ENCODE measurements around the gene STPG4.

GRCh38 chr2:47196499-47196898 lies 41.4 kb upstream of the STPG4 start:
- TF ChIP-seq REST (tag by site-specific recombination; IDR thresholded peaks at IDR 0.05), result no peak
- no peak for TF ChIP-seq ZNF394 (tag by site-specific recombination; IDR thresholded peaks at IDR 0.05; ENCODE audit: borderline replicate concordance)
- no peak for TF ChIP-seq CTCF (tag by site-specific recombination; IDR thresholded peaks at IDR 0.05)
- TF ChIP-seq ZNF274 (IDR thresholded peaks at IDR 0.05; ENCODE audit: low read length), result no peak
- no peak for TF ChIP-seq ZNF274 (tag by site-specific recombination; IDR thresholded peaks at IDR 0.05; ENCODE audit: borderline replicate concordance)
- TF ChIP-seq ZNF549 (tag by site-specific recombination; IDR thresholded peaks at IDR 0.05), result no peak
- TF ChIP-seq MEIS1 (CRISPR knock-in tag; IDR thresholded peaks at IDR 0.05; ENCODE audit: borderline replicate concordance), result no peak
- TF ChIP-seq ZNF560 (tag by site-specific recombination; IDR thresholded peaks at IDR 0.05; ENCODE audit: borderline replicate concordance), result no peak
- no peak for TF ChIP-seq ZNF404 (tag by site-specific recombination; IDR thresholded peaks at IDR 0.05)
- TF ChIP-seq ZNF302 (tag by site-specific recombination; IDR thresholded peaks at IDR 0.05; ENCODE audit: low read depth), result no peak
- TF ChIP-seq RBAK (tag by site-specific recombination; IDR thresholded peaks at IDR 0.05), result no peak
- TF ChIP-seq ELK4 (IDR thresholded peaks at IDR 0.05; ENCODE audit: borderline replicate concordance, low read depth, low read length), result no peak

Measured in HEK293 (cell line).